Astrocyte (in vitro differentiated cells and primary cell): ENCODE results near the gene ST3GAL2. TPM values are rescaled to one million over a fixed set of nuclear protein-coding genes. Genes with fewer than 3 reads are reported as not detected.

ENCODE experiments used
- DNase-seq: peaks from one replicate; pipeline ENCODE4 v3.0.0-alpha.2; 2010; ENCODE audit warnings: low read depth
- FAIRE-seq: peaks from 2 replicates; lab custom pipeline; 2011; peaks lifted over from hg19 to GRCh38; lab: Jason Lieb, UNC
- H2AFZ ChIP-seq: 2 replicates; pipeline ENCODE4 v1.6.0; 2012; ENCODE audit warnings: low read depth, low read length, inconsistent platforms
- H3K27ac ChIP-seq: 2 replicates; pipeline ENCODE4 v1.5.1; 2011; ENCODE audit warnings: low read depth, low read length, inconsistent platforms
- H3K27me3 ChIP-seq: 2 replicates; pipeline ENCODE4 v1.6.0; 2011; ENCODE audit warnings: low read length, inconsistent platforms; ENCODE audit not compliant: insufficient read depth
- H3K36me3 ChIP-seq: 2 replicates; pipeline ENCODE4 v1.5.1; 2011; ENCODE audit warnings: low read length, inconsistent platforms; ENCODE audit not compliant: insufficient read depth
- H3K4me1 ChIP-seq: 2 replicates; pipeline ENCODE4 v1.5.1; 2011; ENCODE audit warnings: low read length, inconsistent platforms; ENCODE audit not compliant: insufficient read depth
- H3K4me2 ChIP-seq: 2 replicates; pipeline ENCODE4 v1.6.0; 2012; ENCODE audit warnings: low read length, inconsistent platforms
- H3K4me3 ChIP-seq: 2 replicates; pipeline ENCODE4 v1.5.1; 2011; ENCODE audit warnings: low read depth, mild to moderate bottlenecking, low read length, inconsistent platforms; ENCODE audit not compliant: insufficient read depth
- H3K79me2 ChIP-seq: 2 replicates; pipeline ENCODE4 v1.6.0; 2012; ENCODE audit warnings: mild to moderate bottlenecking, low read length, inconsistent platforms; ENCODE audit not compliant: insufficient read depth
- H3K9ac ChIP-seq: 2 replicates; pipeline ENCODE4 v1.6.0; 2012; ENCODE audit warnings: mild to moderate bottlenecking, low read length, inconsistent platforms
- H3K9me3 ChIP-seq: 2 replicates; pipeline ENCODE4 v1.5.1; 2012; ENCODE audit warnings: low read depth, mild to moderate bottlenecking, low read length, inconsistent platforms; ENCODE audit not compliant: insufficient read depth
- H4K20me1 ChIP-seq: 2 replicates; pipeline ENCODE4 v1.6.0; 2012; ENCODE audit warnings: low read length, inconsistent platforms; ENCODE audit not compliant: insufficient read depth
- H3K27ac Mint-ChIP-seq: one replicate; pipeline ENCODE4 v1.8.0; 2021; ENCODE audit warnings: mild to moderate bottlenecking, mixed read lengths; ENCODE audit not compliant: unreplicated experiment
- H3K27me3 Mint-ChIP-seq: one replicate; pipeline ENCODE4 v1.8.0; 2021; ENCODE audit warnings: low read depth, mixed read lengths; ENCODE audit not compliant: unreplicated experiment
- H3K36me3 Mint-ChIP-seq: one replicate; pipeline ENCODE4 v1.8.0; 2021; ENCODE audit warnings: low read depth, mixed read lengths; ENCODE audit not compliant: unreplicated experiment
- H3K4me1 Mint-ChIP-seq: one replicate; pipeline ENCODE4 v1.8.0; 2021; ENCODE audit warnings: low read depth, mixed read lengths; ENCODE audit not compliant: unreplicated experiment
- H3K4me3 Mint-ChIP-seq: one replicate; pipeline ENCODE4 v1.8.0; 2021; ENCODE audit warnings: mild to moderate bottlenecking, moderate library complexity, mixed read lengths; ENCODE audit not compliant: unreplicated experiment
- H3K9me3 Mint-ChIP-seq: one replicate; pipeline ENCODE4 v1.8.0; 2021; ENCODE audit warnings: mild to moderate bottlenecking, mixed read lengths; ENCODE audit not compliant: unreplicated experiment
- EZH2 ChIP-seq: IDR thresholded peaks from 2 replicates; pipeline ENCODE4 v1.6.1; 2012; ENCODE audit warnings: mild to moderate bottlenecking, low read length, inconsistent platforms; ENCODE audit not compliant: insufficient read depth
- total RNA-seq: library from RNA; stranded (reverse); gene quantifications from 2 replicates; pipeline ENCODE4 v1.2.1, GENCODE V29; 2021
- TF ChIP-seq, protein P1 (sequence below): IDR thresholded peaks from 2 replicates; pipeline ENCODE4 v1.5.1; 2011; ENCODE audit warnings: low read depth, mild to moderate bottlenecking, inconsistent platforms, low read length, moderate library complexity; ENCODE audit not compliant: insufficient read depth

The ST3GAL2 gene
- total RNA-seq, 1 donor from 2014 or later: 108 TPM

DNA sequence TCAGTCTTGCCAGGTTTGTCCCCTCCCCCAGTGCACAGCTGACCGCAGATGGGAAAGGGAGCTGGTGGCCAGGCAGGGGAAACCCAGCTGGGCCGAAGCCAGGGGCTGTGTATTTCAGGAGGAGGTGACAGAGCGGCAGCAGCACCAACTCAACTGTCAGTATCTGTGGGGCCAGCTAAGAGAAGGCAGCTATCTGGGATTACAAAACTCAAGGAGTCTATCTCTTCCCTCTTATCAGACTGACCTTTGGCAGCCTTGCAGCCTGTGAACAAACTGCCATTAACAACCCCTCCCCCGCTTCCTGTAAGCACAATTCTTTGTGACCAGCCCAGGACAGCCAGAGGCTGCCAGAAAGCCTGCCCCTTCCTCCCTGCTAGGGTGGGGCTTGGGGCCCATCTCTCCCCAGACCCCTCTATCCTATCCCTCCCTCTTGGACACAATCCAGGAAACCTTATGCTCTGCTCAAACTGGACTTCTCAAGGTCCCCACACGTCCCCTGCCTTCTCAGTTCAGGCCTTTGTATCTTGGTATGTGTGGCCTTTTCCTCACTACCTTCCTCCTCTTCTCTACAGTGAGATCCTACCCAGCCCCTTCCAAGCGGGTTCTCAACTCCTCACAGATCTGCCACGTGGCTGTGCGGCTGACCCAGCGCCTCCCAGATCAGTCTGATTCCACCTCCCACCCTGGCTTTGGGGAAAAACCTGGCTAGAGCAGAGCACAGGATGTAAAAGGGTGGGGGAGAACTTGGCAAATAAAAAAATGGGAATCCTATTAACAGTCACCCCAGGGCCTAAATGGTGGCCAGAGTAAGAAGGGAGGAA, 10.5 kb downstream of the ST3GAL2 start:
- Histone ChIP-seq H3K79me2 (peaks cover 84% of the 10 kb centered on the region), H3K27me3 (no peaks in the 10 kb centered on the region), H2AFZ (peak overlapping the region; percentile 3), H3K9me3 (no peaks in the 10 kb centered on the region), H3K9ac (peak overlapping the region; percentile 76), H4K20me1 (peaks cover 59% of the 10 kb centered on the region), H3K36me3 (peaks cover 5% of the 10 kb centered on the region), H3K27ac (peak overlapping the region; percentile 83), H3K4me2 (peak overlapping the region; percentile 80), H3K4me1 (peaks cover 42% of the 10 kb centered on the region), H3K4me3 (peak overlapping the region; percentile 11)
- TF ChIP-seq, protein P1, sequence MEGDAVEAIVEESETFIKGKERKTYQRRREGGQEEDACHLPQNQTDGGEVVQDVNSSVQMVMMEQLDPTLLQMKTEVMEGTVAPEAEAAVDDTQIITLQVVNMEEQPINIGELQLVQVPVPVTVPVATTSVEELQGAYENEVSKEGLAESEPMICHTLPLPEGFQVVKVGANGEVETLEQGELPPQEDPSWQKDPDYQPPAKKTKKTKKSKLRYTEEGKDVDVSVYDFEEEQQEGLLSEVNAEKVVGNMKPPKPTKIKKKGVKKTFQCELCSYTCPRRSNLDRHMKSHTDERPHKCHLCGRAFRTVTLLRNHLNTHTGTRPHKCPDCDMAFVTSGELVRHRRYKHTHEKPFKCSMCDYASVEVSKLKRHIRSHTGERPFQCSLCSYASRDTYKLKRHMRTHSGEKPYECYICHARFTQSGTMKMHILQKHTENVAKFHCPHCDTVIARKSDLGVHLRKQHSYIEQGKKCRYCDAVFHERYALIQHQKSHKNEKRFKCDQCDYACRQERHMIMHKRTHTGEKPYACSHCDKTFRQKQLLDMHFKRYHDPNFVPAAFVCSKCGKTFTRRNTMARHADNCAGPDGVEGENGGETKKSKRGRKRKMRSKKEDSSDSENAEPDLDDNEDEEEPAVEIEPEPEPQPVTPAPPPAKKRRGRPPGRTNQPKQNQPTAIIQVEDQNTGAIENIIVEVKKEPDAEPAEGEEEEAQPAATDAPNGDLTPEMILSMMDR: no peak
- TF ChIP-seq EZH2: no peak
- Mint-ChIP-seq H3K27ac (peak overlapping the region; percentile 100), H3K36me3 (peaks cover 5% of the 10 kb centered on the region), H3K4me3 (peak overlapping the region; percentile 76), H3K4me1 (peaks cover 51% of the 10 kb centered on the region), H3K9me3 (no peaks in the 10 kb centered on the region), H3K27me3 (no peaks in the 10 kb centered on the region)
- no peak for FAIRE-seq
- DNase-seq: peak; percentile 93

DNA sequence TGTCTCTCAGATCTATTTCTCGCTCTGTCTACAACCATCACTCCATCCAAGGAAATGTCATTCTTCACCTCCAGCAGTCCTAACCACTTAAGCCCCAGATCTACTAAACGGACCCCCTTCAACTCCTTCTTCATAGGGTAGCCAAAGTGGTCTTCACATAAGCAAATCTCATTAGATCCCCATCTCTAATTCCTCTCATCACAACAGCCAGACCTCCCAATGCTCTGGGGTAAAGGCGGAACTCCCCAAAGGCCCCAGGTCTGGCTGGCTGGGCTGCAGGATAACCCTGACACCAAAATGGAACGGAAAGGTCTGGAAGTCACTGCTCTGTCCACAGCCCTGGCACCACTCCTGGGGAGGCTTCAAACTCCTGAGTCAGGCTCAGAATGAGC, 11.1 kb downstream of the ST3GAL2 start:
- Histone ChIP-seq H3K9me3 (no peaks in the 10 kb centered on the region), H3K36me3 (peaks cover 5% of the 10 kb centered on the region), H3K9ac (peak overlapping the region; percentile 76), H3K4me1 (peaks cover 36% of the 10 kb centered on the region), H3K4me3 (peak overlapping the region; percentile 16), H4K20me1 (peaks cover 59% of the 10 kb centered on the region), H3K27me3 (no peaks in the 10 kb centered on the region), H3K79me2 (peaks cover 84% of the 10 kb centered on the region), H3K27ac (peak overlapping the region; percentile 83), H3K4me2 (peak overlapping the region; percentile 80), H2AFZ (no peak overlapping the region)
- peaks cover 50% of the 10 kb centered on the region for H3K4me1 Mint-ChIP-seq
- H3K36me3 Mint-ChIP-seq: peaks cover 5% of the 10 kb centered on the region
- FAIRE-seq: no peak
- no peak for DNase-seq
- peak overlapping the region; percentile 100 for H3K27ac Mint-ChIP-seq
- no peak for TF ChIP-seq EZH2
- TF ChIP-seq, protein P1: no peak
- H3K4me3 Mint-ChIP-seq: peak overlapping the region; percentile 51
- no peaks in the 10 kb centered on the region for H3K27me3 Mint-ChIP-seq
- H3K9me3 Mint-ChIP-seq: no peaks in the 10 kb centered on the region

DNA sequence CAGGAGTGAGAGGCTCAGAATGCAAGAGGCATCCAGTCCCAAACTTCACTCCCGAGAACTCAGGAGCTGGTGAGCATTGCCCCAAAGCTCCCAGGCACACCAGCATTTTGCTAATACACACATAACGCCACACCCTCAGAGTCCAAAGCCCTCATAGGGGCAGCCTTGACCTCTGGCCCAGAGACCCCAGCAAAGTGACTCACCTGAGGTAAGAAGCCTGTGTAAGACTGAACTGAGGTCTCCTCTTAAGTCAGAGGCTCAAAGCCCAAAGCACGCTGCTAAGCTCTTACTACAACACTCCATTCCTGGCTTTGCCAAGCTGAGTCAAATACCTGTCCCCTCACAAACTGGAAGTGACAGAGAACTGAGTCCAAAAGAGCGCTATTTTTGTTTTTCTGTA, 16.4 kb downstream of the ST3GAL2 start:
- DNase-seq: no peak
- Histone ChIP-seq H3K4me2 (no peak overlapping the region), H3K4me3 (no peak overlapping the region), H4K20me1 (peaks cover 82% of the 10 kb centered on the region), H3K27ac (no peak overlapping the region), H3K9ac (no peak overlapping the region), H3K27me3 (no peaks in the 10 kb centered on the region), H3K9me3 (no peaks in the 10 kb centered on the region), H3K4me1 (peaks cover 1% of the 10 kb centered on the region), H3K36me3 (peaks cover 5% of the 10 kb centered on the region), H2AFZ (no peak overlapping the region), H3K79me2 (peaks cover 89% of the 10 kb centered on the region)
- Mint-ChIP-seq H3K36me3 (peaks cover 19% of the 10 kb centered on the region), H3K27me3 (no peaks in the 10 kb centered on the region), H3K4me1 (peaks cover 41% of the 10 kb centered on the region), H3K9me3 (no peaks in the 10 kb centered on the region), H3K27ac (peak overlapping the region; percentile 20), H3K4me3 (no peak overlapping the region)
- FAIRE-seq: no peak
- TF ChIP-seq, protein P1: no peak
- TF ChIP-seq EZH2: no peak
